LoVo (cell line): ENCODE results near the gene PAX6.

Source experiments
- DNase-seq: peaks from one replicate; pipeline ENCODE4 v3.0.0-alpha.2; 2016; ENCODE audit warnings: low spot score

PAX6 gene

DNA sequence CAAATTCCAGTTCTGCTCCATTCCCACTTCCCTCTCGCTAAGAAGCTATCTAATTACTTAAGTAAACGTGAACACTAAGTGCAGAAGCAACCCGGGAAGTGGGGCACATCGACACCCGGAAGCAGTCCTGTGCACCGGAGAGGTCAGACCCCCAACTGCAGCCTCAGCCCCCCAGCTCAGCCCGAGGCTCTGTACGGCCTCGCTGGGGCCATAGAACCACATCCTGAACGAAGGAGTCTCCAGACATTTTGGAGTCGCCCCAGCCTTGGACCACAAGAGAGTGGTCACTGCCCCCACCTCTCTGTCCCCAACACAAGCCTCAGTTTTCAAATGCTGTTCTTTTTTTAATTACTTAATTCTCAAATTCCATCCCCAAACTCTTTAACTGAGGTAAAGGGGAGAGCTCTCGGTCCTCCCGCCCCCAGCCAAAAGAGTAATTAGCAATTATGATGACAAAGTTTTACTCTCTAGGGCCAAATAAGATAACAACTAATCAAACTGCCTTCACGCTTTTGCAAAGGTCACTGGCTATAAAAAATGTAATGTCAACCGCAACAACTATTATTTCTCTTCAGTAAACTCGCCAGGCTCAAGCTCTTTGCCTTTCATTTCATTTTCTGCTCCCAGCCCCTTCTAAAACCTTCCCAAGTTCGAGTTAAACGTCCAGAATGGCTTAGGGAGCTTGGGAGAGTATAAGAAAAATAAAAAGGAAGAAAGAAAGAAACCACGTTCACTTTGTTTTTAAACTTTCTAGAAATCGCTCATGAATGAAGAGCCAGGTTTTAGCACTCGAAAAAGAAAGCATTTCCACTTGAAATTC is 2.2 kb downstream of the PAX6 start:
- DNase-seq, result no peak

DNA sequence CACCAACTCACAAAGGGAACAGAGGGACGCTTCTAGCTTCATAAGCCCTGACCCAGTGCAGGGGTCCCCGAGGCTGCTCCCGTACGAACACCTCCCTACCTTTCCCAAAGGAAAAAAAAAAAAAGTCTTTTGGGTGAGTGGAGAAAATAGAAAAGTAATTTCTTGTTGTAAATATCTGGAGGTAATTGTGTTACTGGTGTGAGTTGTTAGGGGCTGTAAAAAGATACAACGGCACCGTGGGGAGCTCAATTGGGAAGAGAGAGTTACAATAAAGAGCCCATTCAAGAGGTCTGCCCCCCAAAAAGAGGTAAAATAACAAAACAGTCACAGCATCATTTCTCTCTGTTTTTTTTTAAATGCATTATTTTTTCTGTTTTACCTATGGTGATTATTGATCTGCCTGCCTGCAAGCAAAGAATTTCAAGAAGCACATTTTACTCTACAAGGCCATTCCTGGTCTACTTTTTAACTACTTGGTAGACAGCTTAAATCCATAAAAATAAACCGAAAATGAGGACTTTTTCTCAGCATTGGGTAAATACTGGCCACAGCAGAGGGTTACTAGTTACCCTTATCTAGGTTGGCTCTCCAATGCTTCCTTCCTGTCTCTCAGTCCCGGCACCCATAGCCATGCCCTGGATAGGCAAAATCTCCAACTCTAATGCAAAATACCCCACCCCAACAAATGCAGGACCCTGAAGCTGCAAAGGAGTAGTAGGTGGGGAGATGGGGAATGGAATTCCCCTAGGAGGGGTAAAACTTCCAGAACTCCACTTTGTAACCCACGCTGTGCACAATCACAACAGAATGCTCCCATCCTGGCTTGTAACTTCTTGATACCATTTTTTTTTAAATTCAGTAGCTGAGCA is 3.1 kb downstream of the PAX6 start:
- no peak for DNase-seq

DNA sequence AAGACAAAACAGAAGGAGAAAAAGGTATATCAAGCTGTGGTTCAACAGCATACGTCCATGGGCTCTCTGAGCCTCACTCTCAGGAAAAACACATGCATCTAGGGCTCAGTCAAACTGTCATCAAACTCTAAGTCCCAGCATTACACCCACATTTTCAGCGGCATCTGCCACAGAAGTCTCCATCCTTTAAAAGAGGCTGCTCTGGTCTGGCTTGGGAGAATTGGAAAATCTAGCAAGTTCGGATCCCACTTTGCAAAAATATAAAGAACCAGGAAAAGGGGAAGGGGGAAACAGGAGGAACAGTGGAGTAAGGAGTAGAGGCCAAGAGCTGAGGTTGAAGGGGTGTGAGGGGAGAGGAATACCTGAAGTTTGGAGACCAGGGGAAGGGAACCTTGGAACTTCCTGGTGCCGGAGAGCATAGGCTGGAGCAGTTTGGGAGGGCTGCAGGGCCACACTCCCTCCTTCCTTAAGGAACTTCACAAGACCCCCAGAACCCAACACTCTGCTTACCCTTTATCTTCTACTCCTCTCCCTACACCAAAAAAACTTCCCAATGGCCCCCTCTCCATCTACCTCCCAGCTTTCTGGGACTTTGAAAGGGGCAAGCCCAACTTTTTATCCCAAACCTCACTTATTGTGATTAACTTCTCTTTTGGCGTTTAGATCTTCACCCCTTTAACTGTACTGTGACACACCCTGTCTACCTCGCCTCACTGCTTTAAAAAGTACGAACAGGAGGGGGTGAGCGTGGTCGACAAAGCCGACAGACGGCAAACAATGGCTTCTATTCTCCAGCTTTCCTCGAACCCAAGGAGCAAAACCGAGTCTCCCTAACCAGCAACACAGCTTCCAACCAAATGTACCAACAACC is 4.0 kb downstream of the PAX6 start:
- no peak for DNase-seq

DNA sequence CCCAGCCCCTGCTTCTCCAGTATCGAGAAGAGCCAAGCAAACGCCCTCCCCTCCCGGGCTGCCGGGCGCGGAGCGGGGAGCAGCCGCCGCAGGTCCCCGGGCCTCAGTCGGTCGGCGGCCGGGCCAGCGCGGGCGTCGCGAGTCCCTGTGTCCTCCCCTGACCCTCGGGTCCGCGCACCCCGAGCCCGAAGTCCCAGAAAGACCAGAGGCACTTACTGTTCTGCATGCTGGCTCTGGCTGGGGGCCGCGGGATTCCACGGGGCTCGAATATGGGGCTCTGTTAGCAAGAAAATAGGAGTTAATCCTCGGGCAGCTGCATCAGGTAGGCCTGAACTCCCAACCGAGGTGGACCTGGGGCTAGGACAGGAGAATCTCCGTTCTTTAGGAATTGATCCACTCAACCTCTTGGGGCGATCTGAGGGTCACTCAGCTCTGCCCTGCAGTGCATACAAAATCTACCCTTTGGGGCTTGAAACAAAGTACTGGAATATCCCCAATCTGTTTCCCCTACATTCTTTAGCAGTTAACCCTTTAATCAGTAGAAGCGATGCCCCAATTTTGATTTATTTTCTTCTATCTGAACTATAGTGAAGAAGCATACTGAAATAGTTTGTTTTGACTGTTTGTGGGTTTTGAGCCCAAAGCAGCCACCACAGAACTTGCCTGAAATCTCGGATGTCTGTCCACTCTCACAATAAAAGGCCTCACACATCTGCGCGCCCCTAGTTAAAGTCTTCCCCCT is 4.8 kb downstream of the PAX6 start:
- no peak for DNase-seq

DNA sequence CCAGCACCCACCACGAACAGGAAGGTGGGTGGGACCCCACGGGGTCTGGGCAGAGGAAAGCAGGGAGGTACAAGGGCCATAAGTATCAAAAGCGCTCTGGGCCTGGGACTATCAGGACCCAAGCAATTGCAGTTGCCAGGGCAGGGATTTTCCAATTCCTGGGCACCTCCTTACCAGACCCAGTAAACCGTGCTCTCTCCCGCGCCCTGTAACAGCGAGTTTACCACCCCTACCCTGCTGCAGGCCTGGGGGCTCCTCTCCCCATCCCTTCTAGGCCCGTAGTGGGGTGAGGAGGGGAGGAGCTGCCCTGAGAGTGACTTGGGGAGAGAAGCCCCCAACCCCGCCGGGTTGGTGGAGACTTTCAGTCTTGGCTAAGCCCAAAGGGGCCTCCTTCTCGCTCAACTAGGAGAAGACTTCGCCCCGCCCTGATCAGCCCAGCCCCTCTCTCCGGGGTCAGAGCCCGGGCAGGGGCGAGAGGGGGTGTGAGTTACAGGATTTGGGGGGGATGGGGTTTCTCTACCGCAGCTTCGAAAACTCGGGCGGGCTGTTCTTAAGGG is 5.4 kb downstream of the PAX6 start:
- DNase-seq, result no peak

DNA sequence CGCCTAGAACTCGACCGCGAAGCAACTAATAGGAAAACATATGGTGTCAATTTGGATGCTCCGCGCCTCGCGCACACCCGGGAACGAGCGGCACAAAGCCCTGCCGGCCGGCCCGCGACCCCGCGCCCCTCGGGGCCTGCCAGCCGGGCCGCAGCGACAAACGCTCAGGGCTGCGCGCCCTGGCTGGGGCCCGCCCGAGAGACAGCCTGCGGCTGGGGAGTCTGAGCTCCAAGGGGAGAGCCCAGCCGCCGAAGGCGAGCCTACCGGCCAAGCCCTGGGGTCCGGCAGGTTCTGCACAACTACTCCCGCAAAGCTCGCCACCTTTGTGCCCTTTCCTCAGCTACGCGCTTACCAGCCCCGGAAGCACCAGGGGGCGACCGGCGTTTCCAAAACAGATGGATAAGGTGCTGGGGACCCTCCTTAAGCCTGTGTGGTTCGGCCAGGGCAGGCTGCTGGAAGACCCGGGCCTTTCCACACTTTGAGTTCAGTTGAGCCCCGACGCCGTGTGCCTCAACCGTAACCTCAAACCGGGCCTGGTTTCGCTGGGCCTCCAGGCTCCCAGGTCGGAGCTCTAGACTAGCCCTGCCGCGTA is 6.0 kb downstream of the PAX6 start:
- no peak for DNase-seq

DNA sequence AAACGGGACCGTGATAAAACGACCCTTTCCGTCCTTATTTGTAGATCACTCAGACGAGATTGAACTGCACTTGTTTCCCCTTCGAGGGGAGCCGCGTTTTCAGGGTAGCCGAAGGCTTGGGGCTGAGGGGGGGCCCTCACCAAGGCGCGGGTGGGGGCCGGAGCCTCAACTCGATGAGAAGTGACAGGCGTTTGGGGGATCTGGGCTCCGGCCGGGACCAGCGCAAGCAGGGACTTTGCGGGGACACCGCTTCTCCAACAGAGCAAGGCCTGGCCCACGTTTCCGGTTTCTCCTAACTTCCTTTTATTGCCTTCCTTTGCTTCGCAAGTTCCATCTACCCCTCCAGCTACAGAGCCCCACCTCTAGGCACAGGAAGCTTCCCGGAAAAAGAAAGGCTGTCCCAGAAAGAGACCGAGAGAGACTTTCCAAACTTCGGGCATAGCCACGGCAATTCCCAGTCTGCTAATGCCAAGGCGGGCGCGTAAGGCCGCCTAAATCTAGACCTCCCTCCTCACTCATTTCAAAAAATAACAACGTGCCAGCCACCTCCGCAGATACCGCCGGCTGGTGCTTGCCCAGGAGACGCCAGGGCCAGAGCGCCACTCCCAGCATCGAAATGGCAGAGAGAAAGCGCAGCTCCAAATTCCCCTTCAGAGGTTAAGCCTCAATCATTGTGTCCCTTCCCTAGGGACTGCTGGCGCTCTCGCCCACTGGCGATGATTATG is 6.6 kb downstream of the PAX6 start:
- no peak for DNase-seq

DNA sequence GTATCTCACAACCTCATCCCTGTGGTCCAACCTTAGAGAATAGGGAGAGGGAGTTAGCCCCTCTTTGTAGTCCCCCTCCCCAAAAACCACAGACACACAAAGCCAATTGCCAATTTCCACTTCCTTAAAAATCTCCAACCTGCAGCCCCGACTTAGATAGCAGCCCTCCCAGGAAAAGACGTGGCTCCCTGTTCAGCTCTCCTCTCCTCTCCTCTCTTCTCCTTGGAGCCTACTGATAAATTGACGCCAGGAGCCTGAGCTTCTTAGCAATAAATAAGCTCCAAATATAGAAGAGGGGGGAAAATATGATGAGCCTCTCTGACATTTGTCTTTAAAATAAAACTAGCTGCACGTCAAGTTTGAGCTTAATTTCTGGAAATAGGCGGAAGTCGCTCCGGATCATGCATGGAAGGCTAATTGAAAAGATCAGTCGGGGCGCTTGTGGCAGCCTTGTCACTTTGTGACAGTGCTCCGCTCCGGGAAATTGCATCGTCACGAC is 7.3 kb downstream of the PAX6 start:
- DNase-seq, result no peak

GRCh38 chr11:31802990-31803812 is 7.9 kb downstream of the PAX6 start:
- DNase-seq, result no peak

- no peak for DNase-seq
Measured at GRCh38 chr11:31802609-31802989, 8.5 kb downstream of the PAX6 start.

- no peak for DNase-seq
Measured at GRCh38 chr11:31802000-31802551, 9.0 kb downstream of the PAX6 start.

GRCh38 chr11:31801298-31801702 is 9.8 kb downstream of the PAX6 start:
- no peak for DNase-seq

GRCh38 chr11:31800398-31801265 is 10.5 kb downstream of the PAX6 start:
- DNase-seq, result no peak

GRCh38 chr11:31799435-31800397 is 11.4 kb downstream of the PAX6 start:
- DNase-seq, result no peak

DNA sequence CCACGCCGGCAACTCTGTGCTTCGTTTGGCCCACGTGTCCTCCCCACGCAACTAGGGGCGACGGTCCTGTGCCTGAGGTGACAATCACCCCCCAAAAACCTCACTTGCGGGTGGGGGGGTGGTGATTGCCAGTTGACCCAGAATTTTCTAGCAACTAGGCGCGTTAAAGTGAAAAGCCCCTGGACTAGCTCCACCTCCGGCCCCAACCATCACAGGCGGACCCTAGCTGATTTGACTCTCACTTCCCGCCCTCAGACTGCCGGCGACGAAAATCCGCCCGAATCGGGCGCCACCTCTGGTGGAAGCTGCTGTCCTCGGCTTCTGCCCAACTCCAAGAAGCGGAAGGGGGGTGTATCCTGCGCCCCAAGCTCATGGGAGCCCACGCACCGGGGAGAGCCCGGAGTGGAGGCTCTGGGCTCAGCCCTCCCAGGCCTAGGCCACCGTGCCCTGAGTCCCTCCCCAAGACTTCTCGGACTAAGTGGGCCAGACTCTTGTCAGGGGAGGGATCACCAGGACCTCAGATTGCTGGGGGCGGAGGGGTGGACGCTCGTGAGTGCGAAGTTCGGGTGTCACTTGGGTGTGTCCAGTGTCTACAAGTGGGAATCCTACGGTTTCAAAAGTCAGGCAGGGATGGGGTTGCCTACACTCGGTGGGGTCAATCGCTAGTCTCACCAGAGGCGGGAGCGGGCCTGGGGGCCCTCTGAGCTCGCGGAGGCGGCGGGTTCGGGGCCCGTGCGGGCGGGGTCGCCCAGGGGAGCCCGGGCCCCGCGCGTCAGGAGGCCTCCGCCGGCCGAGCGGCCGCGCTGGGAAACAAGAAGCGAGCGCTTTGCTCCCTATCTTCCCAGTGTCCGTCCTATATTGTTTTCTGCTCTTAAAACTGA is 12.3 kb downstream of the PAX6 start:
- DNase-seq, result no peak
